ENCODE measurements around the gene PPP5C. TPM values are rescaled to one million over a fixed set of nuclear protein-coding genes. Genes with fewer than 3 reads are reported as not detected.

Gene PPP5C
- total and polyA plus RNA-seq, 11 donors: 64.9 to 115 (median 77.1) TPM

GRCh38 chr19:46388311-46389095, 41.6 kb downstream of the PPP5C start:
- TF ChIP-seq POLR2A (IDR thresholded peaks at IDR 0.05) (no peak), CTCF (IDR thresholded peaks at IDR 0.05) (no peak)
- peak in 1 of 5 donors; percentile 41 for DNase-seq
- 90 to 94% (median 91%) methylated on average over 15 to 25 of the region's 25 CpGs for WGBS, 4 donors
- Histone ChIP-seq H3K27me3 (no peaks in the 10 kb centered on the region), H3K4me1 (peaks cover 0 to 16% (median 6%) of the 10 kb centered on the region in 12 donors), H3K36me3 (peaks cover 0 to 80% (median 73%) of the 10 kb centered on the region in 9 donors), H3K27ac (no peak overlapping the region), H3K9me3 (no peaks in the 10 kb centered on the region), H3K4me3 (no peak overlapping the region)
- no peak for ATAC-seq
- intact Hi-C loops (cut with DNase I): no loop called here

- H3K27ac ChIP-seq: no peak overlapping the region
- H3K4me3 ChIP-seq: no peak overlapping the region
- no peaks in the 10 kb centered on the region for H3K9me3 ChIP-seq
- H3K27me3 ChIP-seq: no peaks in the 10 kb centered on the region
- intact Hi-C loops (cut with DNase I): loop anchor here in 3 of 10 donors (5.0 to 10.0 kb wide), 3 partner anchors 103 to 125 kb away; no protein-coding TSS in a partner anchor
- 89 to 96% (median 92%) methylated on average over 15 to 16 of the region's 16 CpGs for WGBS, 4 donors
- no peak for TF ChIP-seq POLR2A (IDR thresholded peaks at IDR 0.05)
- H3K36me3 ChIP-seq: peaks cover 0 to 66% (median 55%) of the 10 kb centered on the region in 9 donors
- peaks cover 0 to 3% (median 0%) of the 10 kb centered on the region in 12 donors for H3K4me1 ChIP-seq
- DNase-seq (peak in 1 of 5 donors; percentile 37), ATAC-seq (no peak)
Measured at GRCh38 chr19:46390121-46390858, 43.4 kb downstream of the PPP5C start.

GRCh38 chr19:46390866-46391265, 44.0 kb downstream of the PPP5C start:
- TF ChIP-seq CTCF (IDR thresholded peaks at IDR 0.05) (no peak), POLR2A (IDR thresholded peaks at IDR 0.05) (no peak)

GRCh38 chr19:46391296-46392251, 44.7 kb downstream of the PPP5C start:
- intact Hi-C loops (cut with DNase I): loop anchor here in 3 of 10 donors (5.0 to 10.0 kb wide), 3 partner anchors 104 to 123 kb away; no protein-coding TSS in a partner anchor

More at GRCh38 chr19:46390866-46391265, 44.0 kb downstream of the PPP5C start:
- no peak overlapping the region for H3K27ac ChIP-seq
- no peaks in the 10 kb centered on the region for H3K9me3 ChIP-seq
- H3K4me3 ChIP-seq: no peak overlapping the region
- 88 to 96% (median 94%) methylated on average over 8 to 18 of the region's 18 CpGs for WGBS, 4 donors
- H3K36me3 ChIP-seq: peaks cover 0 to 66% (median 52%) of the 10 kb centered on the region in 9 donors
- peaks cover 0 to 5% (median 0%) of the 10 kb centered on the region in 12 donors for H3K4me1 ChIP-seq
- peak in 2 of 5 donors; percentile 28 to 30 for DNase-seq
- intact Hi-C loops (cut with DNase I): loop anchor here in 3 of 10 donors (5.0 to 10.0 kb wide), 3 partner anchors 104 to 124 kb away; no protein-coding TSS in a partner anchor
- peak in 1 of 4 donors; percentile 10 for ATAC-seq
- no peaks in the 10 kb centered on the region for H3K27me3 ChIP-seq

More at GRCh38 chr19:46391296-46392251, 44.7 kb downstream of the PPP5C start:
- TF ChIP-seq CTCF (IDR thresholded peaks at IDR 0.05): no peak
- no peak for TF ChIP-seq POLR2A (IDR thresholded peaks at IDR 0.05)
- Histone ChIP-seq H3K36me3 (peaks cover 0 to 61% (median 52%) of the 10 kb centered on the region in 9 donors), H3K4me3 (no peak overlapping the region), H3K27ac (no peak overlapping the region), H3K4me1 (peaks cover 0 to 5% (median 0%) of the 10 kb centered on the region in 12 donors), H3K27me3 (no peaks in the 10 kb centered on the region), H3K9me3 (no peaks in the 10 kb centered on the region)
- ATAC-seq: no peak
- WGBS, 4 donors: 84 to 94% (median 90%) methylated on average over 16 to 33 of the region's 33 CpGs
- DNase-seq: peak in 1 of 5 donors; percentile 61

Data from heart left ventricle (tissue), 16 donors.